GM21723 (cell line): ENCODE data around the gene SMAD2.
"Not testable (repeated sequence)": the region's sequence is repeated elsewhere in the genome, so short reads cannot be mapped to it uniquely, and the experiment has no call there.

Experiments
- ATAC-seq: cut with Tn5 transposase; IDR thresholded peaks from one replicate; pipeline ENCODE4 v1.9.1; 2021; ENCODE audit warnings: mild to moderate bottlenecking, moderate library complexity; ENCODE audit not compliant: unreplicated experiment

Gene SMAD2

GRCh38 chr18:47930199-47930930 lies at the start of gene SMAD2:
Gene SMAD2, minus strand, starts transcription at chr18:47930659. Its CDS starts 33,903 bp downstream, at chr18:47896756.
- ATAC-seq, result peak; percentile 73

DNA sequence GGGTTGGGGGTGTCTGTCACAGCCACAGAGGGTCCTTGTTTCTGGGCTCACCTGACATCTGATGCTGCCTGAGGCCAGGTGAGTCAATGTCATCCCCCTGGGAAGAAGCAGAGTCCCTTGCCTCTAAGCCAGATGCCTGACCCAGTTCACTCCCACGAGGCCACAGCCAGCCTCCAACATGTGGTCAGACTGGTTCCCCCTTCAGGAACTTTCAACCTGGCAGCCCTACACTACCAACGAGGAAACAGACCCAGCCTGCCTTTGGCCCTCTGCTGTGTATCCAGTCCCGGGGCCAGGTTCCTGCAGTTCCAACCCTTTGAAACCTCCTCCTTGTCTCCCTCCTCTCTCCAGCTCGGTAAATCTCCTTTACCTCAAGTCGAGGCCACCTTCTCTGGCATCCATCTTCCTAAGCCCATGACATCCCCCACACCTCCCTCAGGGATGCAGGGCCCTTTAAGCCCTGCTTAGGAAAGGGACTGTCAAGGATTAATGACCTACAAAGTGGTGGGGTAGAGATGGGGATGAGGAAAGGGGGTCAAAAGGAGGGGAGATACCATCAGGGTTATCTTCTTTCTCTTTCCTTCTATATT lies 49.2 kb upstream of the SMAD2 start:
- no peak for ATAC-seq

DNA sequence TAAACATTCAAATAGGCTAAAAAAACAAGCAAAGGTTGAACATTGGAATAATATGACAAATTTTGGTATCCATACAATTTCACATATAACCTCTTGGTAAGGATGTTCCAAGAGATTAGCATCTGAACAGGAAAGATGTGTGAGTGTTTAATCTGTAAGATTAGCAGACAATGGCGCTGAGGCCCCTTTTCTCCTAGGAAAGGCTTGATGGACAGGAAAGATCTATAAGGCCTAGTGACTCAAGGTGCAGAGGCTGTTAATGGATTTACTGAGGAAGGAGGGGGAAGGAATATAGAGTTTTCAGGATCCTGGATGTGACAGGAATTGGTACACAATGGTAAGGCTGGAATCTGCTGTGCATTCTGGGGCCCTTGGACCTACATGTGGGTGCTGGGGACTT lies 48.1 kb upstream of the SMAD2 start:
- ATAC-seq, result no peak

DNA sequence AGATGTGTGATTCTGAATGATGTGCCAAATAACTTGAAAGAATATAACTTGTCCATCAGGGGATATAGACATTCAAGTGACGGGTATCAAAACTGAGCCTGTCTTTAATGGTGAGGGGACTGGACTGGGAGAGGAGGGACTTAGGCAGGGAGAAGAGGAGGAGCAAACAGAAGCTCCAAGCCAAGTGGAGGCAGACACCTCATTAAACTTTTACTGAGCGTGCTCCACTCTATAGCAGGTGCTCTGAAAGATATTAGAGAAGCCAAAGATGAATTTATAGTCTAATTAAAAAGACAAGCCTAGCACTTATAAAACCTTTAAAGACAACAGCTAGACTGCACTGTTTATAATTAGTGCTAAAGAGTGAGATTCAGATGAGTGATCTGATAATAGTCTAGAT lies 47.7 kb upstream of the SMAD2 start:
- ATAC-seq, result no peak

DNA sequence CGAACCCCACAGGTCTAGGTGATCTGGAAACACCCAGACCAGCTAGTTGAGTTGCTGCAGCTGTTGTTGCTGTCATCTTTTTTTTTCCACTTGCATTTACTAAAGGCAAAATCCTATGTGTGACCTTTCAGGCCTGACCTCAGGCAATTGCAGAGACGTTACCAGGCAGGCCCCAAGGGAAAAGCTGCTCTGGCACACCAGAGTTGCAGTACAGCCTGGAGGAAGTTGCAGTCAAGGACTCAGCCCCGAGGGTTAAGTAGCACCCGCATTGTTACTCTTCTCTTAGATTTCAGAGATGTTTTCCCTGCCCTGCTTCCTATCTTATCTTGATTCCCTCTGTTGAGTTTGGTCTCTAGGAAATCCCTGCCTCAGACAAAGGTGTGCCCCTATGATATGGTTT lies 45.2 kb upstream of the SMAD2 start:
- no peak for ATAC-seq

- ATAC-seq, result no peak
These were observed 44.6 kb upstream of the SMAD2 start for GRCh38 chr18:47975105-47975504.

DNA sequence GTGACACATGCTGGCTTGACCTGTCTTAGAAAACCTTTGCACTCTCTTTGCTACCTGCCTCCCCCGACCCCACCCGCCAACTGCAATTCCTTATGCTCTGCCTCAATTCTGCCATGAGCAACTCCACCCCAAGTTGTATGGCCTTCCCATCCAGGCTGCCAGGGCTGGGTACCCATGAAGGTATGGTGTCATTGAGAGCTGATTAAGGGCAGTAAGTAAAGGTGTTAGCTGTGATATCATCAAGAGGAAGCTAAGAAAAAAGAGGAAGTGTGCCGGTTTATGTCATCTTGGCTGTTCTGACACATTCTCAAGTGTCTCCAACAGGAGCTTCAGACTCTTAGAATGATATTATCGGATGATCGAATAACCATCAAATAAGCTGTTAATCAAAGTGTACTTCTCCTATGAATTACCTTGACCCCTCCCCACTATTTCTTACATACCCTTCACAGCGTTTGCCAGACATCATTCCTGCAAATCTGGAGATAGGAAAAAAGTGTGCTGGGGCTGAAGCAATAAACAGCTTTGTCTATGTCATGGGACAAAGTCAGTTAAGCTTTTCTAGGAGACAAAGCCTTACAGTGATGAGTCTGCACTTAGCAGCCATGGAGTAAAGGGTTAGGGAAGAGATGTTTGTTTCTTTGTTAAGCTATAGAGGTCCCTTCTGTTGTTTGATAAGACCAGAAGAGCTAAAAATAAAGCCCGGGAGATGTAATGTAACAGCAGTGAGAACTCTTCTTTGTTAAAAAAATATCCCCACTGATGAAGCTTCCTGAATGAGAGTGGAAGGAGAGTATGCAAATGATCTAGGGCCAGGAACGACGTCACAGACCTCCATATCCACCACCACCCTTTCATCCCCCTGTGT lies 40.4 kb upstream of the SMAD2 start:
- ATAC-seq, result peak; percentile 49

- ATAC-seq, result no peak
These were observed 39.4 kb upstream of the SMAD2 start for GRCh38 chr18:47969816-47970215.

GRCh38 chr18:47968721-47969120 lies 38.3 kb upstream of the SMAD2 start:
- ATAC-seq, result no peak

DNA sequence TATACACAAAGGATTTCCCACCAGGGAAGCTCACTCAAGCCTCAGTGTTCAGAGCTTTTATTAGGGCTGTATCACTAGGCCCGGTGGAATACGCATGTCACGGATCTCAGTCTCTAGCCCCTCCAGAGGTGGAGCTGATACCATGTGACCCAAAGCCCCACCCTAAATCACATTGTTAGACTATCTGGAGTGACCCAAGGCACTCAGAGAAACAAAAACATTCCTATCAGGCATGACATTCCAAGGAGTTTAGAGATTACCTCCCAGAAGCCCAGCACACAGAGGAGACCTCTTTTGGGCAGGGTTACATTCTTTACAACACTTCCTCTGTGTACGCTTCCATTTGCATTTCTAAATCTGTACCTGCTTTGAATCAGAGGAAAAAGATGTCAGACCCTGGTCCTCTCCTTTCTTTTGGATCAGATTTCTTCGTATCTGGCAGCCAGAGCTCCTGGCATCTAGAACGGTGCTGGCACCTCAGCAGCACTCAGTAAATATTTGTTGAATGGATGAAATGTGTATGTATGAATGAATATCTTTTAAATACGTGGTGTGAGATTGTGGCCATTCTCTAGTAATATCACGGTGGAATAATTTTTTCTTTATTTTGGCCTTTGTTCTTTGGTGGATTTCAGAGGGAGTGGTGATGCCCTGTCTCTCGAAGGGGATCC lies 37.7 kb upstream of the SMAD2 start:
- no peak for ATAC-seq

- ATAC-seq, result no peak
These were observed 33.6 kb upstream of the SMAD2 start for GRCh38 chr18:47964053-47964452.

DNA sequence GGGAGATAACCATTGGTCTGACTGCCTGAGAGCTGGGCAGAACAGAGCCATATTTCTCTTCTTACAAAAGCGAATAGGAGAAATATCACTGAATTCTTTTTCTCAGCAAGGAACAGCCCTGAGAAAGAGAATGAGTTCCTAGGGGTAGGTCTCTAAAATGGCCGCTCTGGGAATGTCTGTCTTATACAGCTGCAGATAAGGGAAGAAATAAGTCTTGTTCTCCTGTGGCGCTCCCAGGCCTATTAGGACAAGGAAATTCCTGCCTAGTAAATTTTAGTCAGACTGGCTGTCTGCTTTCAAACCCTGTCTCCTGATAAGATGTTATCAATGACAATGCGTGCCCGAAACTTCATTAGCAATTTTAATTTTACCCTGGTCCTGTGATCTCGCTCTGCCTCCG lies 30.5 kb upstream of the SMAD2 start:
- not testable (repeated sequence) for ATAC-seq

DNA sequence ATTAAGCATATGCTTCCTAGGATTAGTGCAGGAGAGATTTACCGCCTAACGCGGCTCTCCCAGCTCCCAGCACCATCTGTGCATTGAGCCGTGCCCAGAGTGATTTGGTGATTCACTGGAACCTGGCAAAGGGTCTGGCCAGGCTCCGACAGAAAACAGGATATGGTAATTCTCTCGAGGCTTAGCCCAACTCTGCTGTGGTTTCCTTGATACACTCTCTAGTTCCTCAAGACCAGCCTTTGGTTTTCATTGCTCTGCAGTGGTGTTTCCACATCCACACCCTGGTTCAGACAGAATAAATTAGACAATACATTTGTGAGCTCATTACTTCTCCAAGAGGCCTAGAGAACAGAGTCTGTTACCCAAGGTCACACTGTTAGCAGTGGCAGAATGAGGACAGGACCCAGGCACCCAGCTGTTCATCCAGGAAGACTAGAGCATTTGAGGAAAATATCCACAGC lies 23.0 kb upstream of the SMAD2 start:
- ATAC-seq, result no peak

DNA sequence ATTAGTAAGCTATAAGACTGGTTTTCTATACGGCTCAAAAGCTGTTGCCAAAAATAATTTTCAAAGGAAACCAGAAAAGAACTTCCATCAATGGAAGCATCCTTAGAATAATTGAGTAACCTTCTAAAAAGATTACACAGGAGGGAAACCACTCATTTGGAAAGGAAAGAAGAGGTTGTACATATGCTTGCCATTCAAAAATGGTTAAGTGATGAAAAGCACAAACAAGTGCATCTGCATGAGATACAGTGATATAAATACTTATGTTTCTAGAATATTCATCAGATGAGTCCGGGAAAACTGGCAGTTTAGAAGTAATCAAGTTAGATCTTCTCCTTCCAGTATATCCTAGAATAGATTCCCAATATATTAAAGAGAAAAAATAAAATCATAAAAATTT lies 20.1 kb upstream of the SMAD2 start:
- ATAC-seq, result no peak

DNA sequence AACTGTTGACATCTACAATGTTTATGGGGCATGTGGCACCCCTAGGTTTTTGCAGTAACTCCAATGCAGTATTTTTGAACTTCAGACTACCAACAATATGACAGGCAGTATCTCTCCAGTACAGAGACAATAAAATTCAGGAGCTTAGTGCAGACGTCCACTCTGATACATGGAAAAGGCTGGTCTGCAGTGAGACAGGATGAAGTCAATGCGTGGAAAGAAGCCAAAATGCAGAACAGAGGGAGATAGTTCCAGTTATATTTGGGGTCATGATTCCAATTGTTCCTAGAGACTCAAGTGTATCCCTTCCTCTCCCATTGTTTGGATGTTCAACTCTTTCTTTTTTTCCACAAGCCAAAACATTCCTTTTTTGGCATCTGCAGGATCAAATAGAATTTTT lies 18.7 kb upstream of the SMAD2 start:
- no peak for ATAC-seq

DNA sequence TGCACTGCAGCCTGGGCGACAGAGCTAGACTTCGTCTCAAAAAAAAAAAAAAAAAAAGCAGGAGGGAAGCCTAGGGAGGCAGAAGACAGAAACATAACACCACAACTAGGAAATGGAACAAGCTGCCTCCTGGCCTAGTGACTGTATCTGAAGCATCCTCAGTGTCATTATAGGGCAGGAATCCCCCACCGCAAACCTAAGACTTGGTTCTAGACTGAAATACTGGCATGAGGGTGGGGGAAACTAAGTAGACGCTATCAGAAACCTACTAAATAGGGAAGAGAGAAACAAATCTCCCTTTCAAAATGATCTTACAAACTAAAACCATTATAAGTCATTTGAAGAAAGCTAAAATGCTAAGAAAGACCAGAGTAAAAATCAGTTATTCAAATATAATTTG lies 16.4 kb upstream of the SMAD2 start:
- ATAC-seq, result no peak

DNA sequence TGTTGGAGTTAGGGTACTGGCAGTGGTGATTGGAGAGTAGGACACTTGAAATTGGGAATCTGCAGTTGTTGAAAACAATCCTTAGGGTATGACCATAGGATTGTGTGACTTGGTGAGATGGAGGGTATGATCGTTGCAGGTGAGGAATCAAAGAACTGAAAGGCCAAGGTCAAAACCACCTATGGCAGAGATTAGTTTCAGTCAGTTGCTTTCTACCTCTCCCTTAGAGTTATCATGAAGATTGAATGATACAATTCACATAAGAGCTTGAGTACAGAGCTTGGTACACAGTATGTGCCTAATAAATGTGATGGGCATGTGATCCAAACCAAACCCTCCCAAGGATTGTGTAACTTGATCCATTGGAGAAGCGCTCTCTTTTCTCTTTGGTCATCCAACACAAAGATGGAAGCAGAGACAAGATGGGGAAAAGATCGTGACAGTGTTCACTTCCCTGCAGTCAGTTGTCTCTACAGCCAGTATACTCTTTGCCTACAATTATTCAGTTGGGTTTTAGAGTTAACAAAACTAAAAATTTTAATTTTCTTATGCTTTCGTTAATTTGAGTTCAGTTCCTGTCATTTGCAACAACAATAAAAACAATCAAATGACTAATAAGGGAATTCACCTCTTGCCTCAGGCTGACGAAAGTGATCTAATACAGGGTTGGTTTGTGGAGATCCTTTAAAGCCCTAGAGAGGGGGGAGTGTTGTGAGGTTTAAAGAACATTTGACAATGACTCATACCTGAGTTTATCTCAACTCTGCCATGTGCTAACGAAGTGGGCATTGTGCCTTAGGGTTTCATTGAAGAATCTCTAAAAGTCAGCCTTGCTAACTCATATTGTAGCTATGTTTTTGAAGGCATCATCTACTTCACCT lies 14.8 kb upstream of the SMAD2 start:
- ATAC-seq, result no peak

DNA sequence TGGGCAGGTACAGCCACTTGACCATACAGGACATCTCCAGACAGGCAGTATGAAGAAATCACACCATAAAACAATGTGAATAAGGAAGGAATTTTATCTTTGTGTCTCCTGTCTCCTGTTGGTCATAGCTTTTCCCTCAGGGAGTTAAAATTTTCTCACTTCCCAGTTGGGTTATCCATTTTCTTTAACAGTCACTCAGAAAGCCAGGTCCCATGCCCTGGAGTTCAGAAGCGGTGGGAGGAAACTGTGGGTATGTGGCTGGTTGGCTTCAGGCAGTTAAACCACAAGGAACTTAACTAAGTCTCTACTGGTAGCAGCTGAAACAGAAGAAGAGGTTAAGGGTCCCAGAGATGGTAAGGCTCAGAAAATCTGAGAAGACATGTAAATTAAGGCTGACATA lies 6.5 kb upstream of the SMAD2 start:
- no peak for ATAC-seq

GRCh38 chr18:47935321-47936055 lies 5.0 kb upstream of the SMAD2 start:
- no peak for ATAC-seq

DNA sequence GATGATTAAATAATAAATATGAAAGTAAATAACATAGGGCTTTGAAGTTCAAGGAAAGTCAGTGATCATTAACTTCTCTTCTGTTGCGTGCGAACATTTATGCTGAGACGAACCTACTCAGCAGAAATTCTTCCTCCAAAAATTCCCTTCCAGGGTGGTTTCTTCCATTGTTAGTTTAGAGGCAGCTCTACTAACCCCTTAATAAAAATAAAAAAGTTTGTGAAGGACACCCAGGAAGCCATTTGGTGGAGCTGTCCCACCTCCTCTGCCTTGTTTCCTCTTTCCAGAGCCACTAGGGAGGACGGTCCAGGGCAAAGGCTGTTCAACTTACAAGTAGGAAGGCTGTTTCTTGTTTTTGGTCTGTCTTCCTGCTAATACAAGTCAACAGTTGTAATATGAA lies 2.1 kb upstream of the SMAD2 start:
- ATAC-seq, result no peak
